Measurements from ENCODE around the gene UBXN7. TPM values are rescaled to one million over a fixed set of nuclear protein-coding genes. Genes with fewer than 3 reads are reported as not detected.
"Not testable (repeated sequence)": the region's sequence is repeated elsewhere in the genome, so short reads cannot be mapped to it uniquely, and the experiment has no call there.

UBXN7 gene
- total and polyA plus RNA-seq, 4 donors: 5.2 to 45.8 (median 25.3) TPM

DNA sequence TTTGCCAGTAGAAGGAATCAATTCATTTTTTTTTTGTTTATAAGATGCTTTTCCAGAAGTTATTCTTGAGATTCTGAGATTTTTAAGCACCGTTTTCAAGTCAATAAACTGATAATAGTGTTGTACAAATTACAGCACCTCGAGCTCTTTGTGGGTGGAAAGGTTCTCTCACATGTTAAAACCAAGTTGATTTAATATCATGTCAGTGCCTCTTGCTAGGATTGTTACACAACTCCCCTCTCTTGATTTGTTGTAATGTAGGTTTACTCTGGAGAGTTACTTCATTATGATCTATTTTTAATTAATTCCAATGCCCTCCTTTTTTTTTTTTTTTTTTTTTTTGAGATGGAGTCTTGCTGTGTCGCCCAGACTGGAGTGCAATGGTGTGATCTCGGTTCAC, 25.8 kb upstream of the UBXN7 start:
- DNase-seq (no peak), ATAC-seq (ENCODE audit: insufficient read depth, low FRiP score) (no peak)
- H3K9ac ChIP-seq (ENCODE audit: insufficient read depth in 1 of 2, low read length in 2 of 2): no peak overlapping the region
- H3K4me3 ChIP-seq: no peak overlapping the region
- H3K9me3 ChIP-seq (ENCODE audit: control insufficient read depth in 4 of 4, insufficient read depth in 3 of 4, low read length in 3 of 4): no peaks in the 10 kb centered on the region
- peaks cover 0 to 7% (median 3%) of the 10 kb centered on the region in 4 donors for H3K36me3 ChIP-seq (ENCODE audit: control insufficient read depth in 4 of 4, insufficient read depth in 4 of 4, low read length in 4 of 4)
- WGBS, 2 donors: 79 to 81% methylated on average over 3 to 4 of the region's 4 CpGs
- no peak overlapping the region for H3K27ac ChIP-seq (ENCODE audit: low read depth in 1 of 2, low read length in 1 of 2)
- H3K4me1 ChIP-seq (ENCODE audit: control insufficient read depth in 5 of 5, insufficient read depth in 5 of 5, low read length in 5 of 5): no peaks in the 10 kb centered on the region
- TF ChIP-seq CTCF (IDR thresholded peaks at IDR 0.05; ENCODE audit: control extremely low read depth, extremely low read depth): no peak
- no peaks in the 10 kb centered on the region for H3K27me3 ChIP-seq (ENCODE audit: control insufficient read depth in 3 of 3, insufficient read depth in 3 of 3, low read length in 2 of 3)

DNA sequence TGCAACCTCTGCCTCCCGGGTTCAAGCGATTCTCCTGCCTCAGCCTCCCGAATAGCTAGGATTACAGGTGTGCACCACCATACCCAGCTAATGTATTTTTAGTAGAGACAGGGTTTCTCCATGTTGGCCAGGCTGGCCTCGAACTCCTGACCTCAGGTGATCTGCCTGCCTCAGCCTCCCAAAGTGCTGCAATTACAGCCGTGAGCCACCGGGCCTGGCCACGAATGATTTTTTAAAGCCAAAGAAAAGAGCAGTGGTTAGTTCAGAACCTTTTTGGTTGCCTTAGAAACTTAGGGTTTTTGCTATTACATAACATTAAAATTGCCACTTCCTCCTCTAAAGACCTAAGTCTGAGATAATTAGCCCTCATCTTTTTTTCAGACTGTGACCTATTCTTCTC, 25.2 kb upstream of the UBXN7 start:
- not testable (repeated sequence) for H3K36me3 ChIP-seq (ENCODE audit: control insufficient read depth in 4 of 4, insufficient read depth in 4 of 4, low read length in 4 of 4); H3K27me3 ChIP-seq (ENCODE audit: control insufficient read depth in 3 of 3, insufficient read depth in 3 of 3, low read length in 2 of 3); ATAC-seq (ENCODE audit: insufficient read depth, low FRiP score); DNase-seq; H3K4me1 ChIP-seq (ENCODE audit: control insufficient read depth in 5 of 5, insufficient read depth in 5 of 5, low read length in 5 of 5); H3K9me3 ChIP-seq (ENCODE audit: control insufficient read depth in 4 of 4, insufficient read depth in 3 of 4, low read length in 3 of 4); H3K9ac ChIP-seq (ENCODE audit: insufficient read depth in 1 of 2, low read length in 2 of 2); H3K27ac ChIP-seq (ENCODE audit: low read depth in 1 of 2, low read length in 1 of 2); H3K4me3 ChIP-seq
- WGBS, 2 donors: 58 to 60% methylated on average over 7 of the region's 7 CpGs

DNA sequence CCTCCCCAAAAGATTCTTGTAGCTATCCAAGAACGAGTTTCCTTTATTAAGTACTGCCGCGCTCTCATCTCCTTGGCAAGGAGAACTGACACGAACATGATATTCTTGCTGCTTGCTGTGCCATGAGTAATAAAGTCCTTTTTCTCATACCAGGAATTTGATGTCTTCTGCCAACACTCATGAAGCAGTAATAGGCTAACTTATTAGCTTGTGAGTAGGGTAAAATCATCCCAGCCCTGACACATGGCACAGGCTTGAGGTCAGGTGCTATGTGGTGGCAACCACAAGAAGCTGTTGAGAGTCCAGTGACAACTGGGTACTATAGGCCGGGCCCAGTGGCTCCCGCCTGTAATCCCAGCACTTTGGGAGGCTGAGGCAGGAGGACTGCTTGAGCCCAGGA, 22.7 kb upstream of the UBXN7 start:
- WGBS, 2 donors: 94% methylated on average over 6 of the region's 6 CpGs
- no peak for DNase-seq
- no peak for TF ChIP-seq CTCF (IDR thresholded peaks at IDR 0.05; ENCODE audit: control extremely low read depth, extremely low read depth)

GRCh38 chr3:196445391-196445790, 13.2 kb upstream of the UBXN7 start:
- ATAC-seq (ENCODE audit: insufficient read depth, low FRiP score); H3K9ac ChIP-seq (ENCODE audit: insufficient read depth in 1 of 2, low read length in 2 of 2); H3K4me1 ChIP-seq (ENCODE audit: control insufficient read depth in 5 of 5, insufficient read depth in 5 of 5, low read length in 5 of 5); DNase-seq; H3K4me3 ChIP-seq; H3K9me3 ChIP-seq (ENCODE audit: control insufficient read depth in 4 of 4, insufficient read depth in 3 of 4, low read length in 3 of 4); H3K27ac ChIP-seq (ENCODE audit: low read depth in 1 of 2, low read length in 1 of 2); H3K36me3 ChIP-seq (ENCODE audit: control insufficient read depth in 4 of 4, insufficient read depth in 4 of 4, low read length in 4 of 4); H3K27me3 ChIP-seq (ENCODE audit: control insufficient read depth in 3 of 3, insufficient read depth in 3 of 3, low read length in 2 of 3): not testable (repeated sequence)
- 91 to 94% methylated on average over 7 of the region's 7 CpGs for WGBS, 2 donors

More for the DNA sequence above, 22.7 kb upstream of the UBXN7 start:
- Histone ChIP-seq H3K9me3 (ENCODE audit: control insufficient read depth in 4 of 4, insufficient read depth in 3 of 4, low read length in 3 of 4) (no peaks in the 10 kb centered on the region), H3K36me3 (ENCODE audit: control insufficient read depth in 4 of 4, insufficient read depth in 4 of 4, low read length in 4 of 4) (peaks cover 0 to 6% (median under 1%) of the 10 kb centered on the region in 4 donors), H3K27me3 (ENCODE audit: control insufficient read depth in 3 of 3, insufficient read depth in 3 of 3, low read length in 2 of 3) (no peaks in the 10 kb centered on the region), H3K9ac (ENCODE audit: insufficient read depth in 1 of 2, low read length in 2 of 2) (no peak overlapping the region), H3K4me1 (ENCODE audit: control insufficient read depth in 5 of 5, insufficient read depth in 5 of 5, low read length in 5 of 5) (no peaks in the 10 kb centered on the region), H3K4me3 (no peak overlapping the region), H3K27ac (ENCODE audit: low read depth in 1 of 2, low read length in 1 of 2) (no peak overlapping the region)
- no peak for ATAC-seq (ENCODE audit: insufficient read depth, low FRiP score)

DNA sequence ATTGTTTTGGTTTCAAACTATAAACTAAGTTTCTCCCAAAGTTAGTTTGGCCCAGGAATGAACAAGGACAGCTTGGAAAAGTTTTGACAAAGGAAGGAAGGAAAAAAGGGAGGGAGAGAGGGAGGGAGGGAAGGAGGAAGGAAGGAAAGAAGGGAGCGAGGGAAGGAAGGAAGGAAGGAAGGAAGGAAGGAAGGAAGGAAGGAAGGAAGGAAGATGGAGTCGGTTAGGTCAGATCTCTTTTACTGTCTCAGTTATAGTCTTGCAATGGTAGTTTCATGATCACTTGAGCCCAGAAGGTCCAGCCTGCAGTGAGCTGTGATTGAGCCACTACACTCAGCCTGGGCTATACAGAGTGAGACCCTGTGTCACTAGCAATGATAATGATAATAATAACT, 12.3 kb upstream of the UBXN7 start:
- Histone ChIP-seq H3K4me1 (ENCODE audit: control insufficient read depth in 5 of 5, insufficient read depth in 5 of 5, low read length in 5 of 5) (no peaks in the 10 kb centered on the region), H3K9ac (ENCODE audit: insufficient read depth in 1 of 2, low read length in 2 of 2) (no peak overlapping the region), H3K4me3 (no peak overlapping the region), H3K27me3 (ENCODE audit: control insufficient read depth in 3 of 3, insufficient read depth in 3 of 3, low read length in 2 of 3) (no peaks in the 10 kb centered on the region), H3K9me3 (ENCODE audit: control insufficient read depth in 4 of 4, insufficient read depth in 3 of 4, low read length in 3 of 4) (no peaks in the 10 kb centered on the region), H3K27ac (ENCODE audit: low read depth in 1 of 2, low read length in 1 of 2) (no peak overlapping the region), H3K36me3 (ENCODE audit: control insufficient read depth in 4 of 4, insufficient read depth in 4 of 4, low read length in 4 of 4) (peaks cover 0 to 2% (median 0%) of the 10 kb centered on the region in 4 donors)
- no peak for TF ChIP-seq CTCF (IDR thresholded peaks at IDR 0.05; ENCODE audit: control extremely low read depth, extremely low read depth)
- no peak for ATAC-seq (ENCODE audit: insufficient read depth, low FRiP score)
- no peak for DNase-seq
- 33 to 36% methylated on average over 2 of the region's 2 CpGs for WGBS, 2 donors
